Measurements from ENCODE around the gene RAMP1.

RAMP1 gene

DNA sequence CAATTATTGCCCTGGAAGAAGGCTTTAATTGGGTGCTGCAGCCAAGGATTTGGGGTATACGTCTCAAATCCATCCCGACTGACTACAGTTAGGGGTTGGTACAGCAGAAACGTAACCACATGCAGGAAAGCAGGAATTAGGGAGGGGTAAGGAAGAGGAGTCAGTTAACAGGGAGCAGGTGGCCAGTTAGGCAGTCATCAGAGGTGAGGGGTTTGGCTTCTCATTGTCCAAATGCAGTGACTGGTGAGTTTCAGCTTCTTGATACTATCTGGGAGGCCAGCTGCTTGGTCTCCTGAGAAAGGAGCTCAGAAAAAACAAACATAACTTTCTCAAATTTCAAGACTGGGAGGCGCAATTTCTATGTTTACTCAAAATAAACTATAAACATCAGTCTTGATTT lies 68.6 kb downstream of the RAMP1 start:
- Histone ChIP-seq H3K4me3 (replicated peaks; ENCODE audit: low read depth, low read length) (no peak overlapping the region), H3K27me3 (replicated peaks; ENCODE audit: control insufficient read depth, insufficient read depth, low read length) (no peaks in the 10 kb centered on the region), H3K36me3 (ENCODE audit: control insufficient read depth, insufficient read depth, low read length) (no peaks in the 10 kb centered on the region)
- TF ChIP-seq, protein P1, sequence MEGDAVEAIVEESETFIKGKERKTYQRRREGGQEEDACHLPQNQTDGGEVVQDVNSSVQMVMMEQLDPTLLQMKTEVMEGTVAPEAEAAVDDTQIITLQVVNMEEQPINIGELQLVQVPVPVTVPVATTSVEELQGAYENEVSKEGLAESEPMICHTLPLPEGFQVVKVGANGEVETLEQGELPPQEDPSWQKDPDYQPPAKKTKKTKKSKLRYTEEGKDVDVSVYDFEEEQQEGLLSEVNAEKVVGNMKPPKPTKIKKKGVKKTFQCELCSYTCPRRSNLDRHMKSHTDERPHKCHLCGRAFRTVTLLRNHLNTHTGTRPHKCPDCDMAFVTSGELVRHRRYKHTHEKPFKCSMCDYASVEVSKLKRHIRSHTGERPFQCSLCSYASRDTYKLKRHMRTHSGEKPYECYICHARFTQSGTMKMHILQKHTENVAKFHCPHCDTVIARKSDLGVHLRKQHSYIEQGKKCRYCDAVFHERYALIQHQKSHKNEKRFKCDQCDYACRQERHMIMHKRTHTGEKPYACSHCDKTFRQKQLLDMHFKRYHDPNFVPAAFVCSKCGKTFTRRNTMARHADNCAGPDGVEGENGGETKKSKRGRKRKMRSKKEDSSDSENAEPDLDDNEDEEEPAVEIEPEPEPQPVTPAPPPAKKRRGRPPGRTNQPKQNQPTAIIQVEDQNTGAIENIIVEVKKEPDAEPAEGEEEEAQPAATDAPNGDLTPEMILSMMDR (IDR thresholded peaks at IDR 0.05; ENCODE audit: insufficient read depth, low read length, poor library complexity, severe bottlenecking) = no peak
- DNase-seq (ENCODE audit: extremely low read depth, insufficient read length) = no peak

- Histone ChIP-seq H3K36me3 (ENCODE audit: control insufficient read depth, insufficient read depth, low read length) (no peaks in the 10 kb centered on the region), H3K4me3 (replicated peaks; ENCODE audit: low read depth, low read length) (no peak overlapping the region), H3K27me3 (replicated peaks; ENCODE audit: control insufficient read depth, insufficient read depth, low read length) (no peaks in the 10 kb centered on the region)
- no peak for DNase-seq (ENCODE audit: extremely low read depth, insufficient read length)
- TF ChIP-seq, protein P1 (IDR thresholded peaks at IDR 0.05; ENCODE audit: insufficient read depth, low read length, poor library complexity, severe bottlenecking) = no peak
These were observed 70.6 kb downstream of the RAMP1 start for GRCh38 chr2:237929979-237930378.

- no peak for DNase-seq (ENCODE audit: extremely low read depth, insufficient read length)
- Histone ChIP-seq H3K27me3 (replicated peaks; ENCODE audit: control insufficient read depth, insufficient read depth, low read length) (no peaks in the 10 kb centered on the region), H3K36me3 (ENCODE audit: control insufficient read depth, insufficient read depth, low read length) (no peaks in the 10 kb centered on the region), H3K4me3 (replicated peaks; ENCODE audit: low read depth, low read length) (no peak overlapping the region)
- TF ChIP-seq, protein P1 (IDR thresholded peaks at IDR 0.05; ENCODE audit: insufficient read depth, low read length, poor library complexity, severe bottlenecking) = no peak
These were observed 71.8 kb downstream of the RAMP1 start for GRCh38 chr2:237931205-237931721.

DNA sequence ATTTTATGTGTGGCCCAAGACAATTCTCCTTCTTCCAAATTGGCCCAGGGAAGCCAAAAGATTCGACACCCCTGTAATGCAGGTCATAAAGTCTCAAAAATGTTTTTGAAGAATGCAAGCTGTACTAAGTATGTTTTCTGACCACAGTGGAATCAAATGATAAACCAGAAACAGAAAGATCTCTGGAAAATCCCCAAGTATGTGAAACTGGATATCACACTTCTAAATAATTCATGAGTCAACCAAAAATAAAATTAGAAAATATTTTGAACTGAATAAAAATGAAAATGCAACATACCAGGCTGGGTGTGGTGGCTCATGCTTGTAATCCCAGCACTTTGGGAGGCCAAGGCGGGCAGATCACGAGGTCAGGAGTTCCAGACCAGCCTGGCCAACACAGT lies 73.3 kb downstream of the RAMP1 start:
- H3K27me3 ChIP-seq (replicated peaks; ENCODE audit: control insufficient read depth, insufficient read depth, low read length) = no peaks in the 10 kb centered on the region
- no peak for DNase-seq (ENCODE audit: extremely low read depth, insufficient read length)
- TF ChIP-seq, protein P1 (IDR thresholded peaks at IDR 0.05; ENCODE audit: insufficient read depth, low read length, poor library complexity, severe bottlenecking) = no peak
- H3K36me3 ChIP-seq (ENCODE audit: control insufficient read depth, insufficient read depth, low read length) = no peaks in the 10 kb centered on the region
- no peak overlapping the region for H3K4me3 ChIP-seq (replicated peaks; ENCODE audit: low read depth, low read length)

DNA sequence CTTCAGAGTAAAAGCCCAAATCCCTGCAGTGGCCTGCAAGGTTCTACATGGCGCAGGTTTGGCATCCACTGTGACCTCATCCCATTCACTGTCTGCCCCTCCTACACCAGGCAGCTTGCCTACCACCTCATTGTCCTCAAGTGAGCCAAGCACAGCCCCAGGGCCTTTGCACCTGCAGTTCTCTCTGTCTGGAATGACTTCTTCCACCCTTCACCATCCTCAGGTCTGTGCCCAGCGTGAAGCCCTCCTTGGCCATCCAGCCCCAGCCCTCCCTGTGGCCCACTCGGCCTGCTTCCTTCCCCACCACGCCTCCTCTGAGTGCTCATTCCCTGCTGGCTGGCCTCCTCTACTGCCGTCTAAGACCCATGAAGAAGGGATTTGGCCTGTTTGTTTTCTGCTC lies 74.8 kb downstream of the RAMP1 start:
- no peaks in the 10 kb centered on the region for H3K27me3 ChIP-seq (replicated peaks; ENCODE audit: control insufficient read depth, insufficient read depth, low read length)
- H3K4me3 ChIP-seq (replicated peaks; ENCODE audit: low read depth, low read length) = no peak overlapping the region
- TF ChIP-seq, protein P1 (IDR thresholded peaks at IDR 0.05; ENCODE audit: insufficient read depth, low read length, poor library complexity, severe bottlenecking) = no peak
- DNase-seq (ENCODE audit: extremely low read depth, insufficient read length) = no peak
- H3K36me3 ChIP-seq (ENCODE audit: control insufficient read depth, insufficient read depth, low read length) = no peaks in the 10 kb centered on the region
